GM21526 (cell line): ENCODE data around the gene GALNT16.
"Not testable (repeated sequence)": the region's sequence is repeated elsewhere in the genome, so short reads cannot be mapped to it uniquely, and the experiment has no call there.

Experiments used
- ATAC-seq: cut with Tn5 transposase; IDR thresholded peaks from one replicate; pipeline ENCODE4 v1.9.1; 2021; ENCODE audit warnings: moderate library complexity; ENCODE audit not compliant: unreplicated experiment, low FRiP score

GALNT16 gene

GRCh38 chr14:69259168-69259526 lies 811 bp upstream of the GALNT16 start:
- no peak for ATAC-seq

- ATAC-seq, result no peak
These were observed 367 bp downstream of the GALNT16 start for GRCh38 chr14:69260190-69260860.

GRCh38 chr14:69260861-69261564 lies 1.1 kb downstream of the GALNT16 start:
- ATAC-seq, result no peak

- no peak for ATAC-seq
These were observed 1.9 kb downstream of the GALNT16 start for GRCh38 chr14:69261761-69262331.

GRCh38 chr14:69262516-69262915 lies 2.6 kb downstream of the GALNT16 start:
- no peak for ATAC-seq

- ATAC-seq, result no peak
These were observed 3.4 kb downstream of the GALNT16 start for GRCh38 chr14:69263364-69263763.

GRCh38 chr14:69263771-69264170 lies 3.8 kb downstream of the GALNT16 start:
- no peak for ATAC-seq

GRCh38 chr14:69266572-69267345 lies 6.8 kb downstream of the GALNT16 start:
- ATAC-seq, result no peak

- no peak for ATAC-seq
These were observed 7.5 kb downstream of the GALNT16 start for GRCh38 chr14:69267492-69267891.

- no peak for ATAC-seq
These were observed 8.3 kb downstream of the GALNT16 start for GRCh38 chr14:69268223-69268622.

- ATAC-seq, result no peak
These were observed 8.8 kb downstream of the GALNT16 start for GRCh38 chr14:69268763-69269162.

- ATAC-seq, result no peak
These were observed 9.4 kb downstream of the GALNT16 start for GRCh38 chr14:69269381-69269780.

GRCh38 chr14:69270097-69270496 lies 10.1 kb downstream of the GALNT16 start:
- no peak for ATAC-seq

- ATAC-seq, result no peak
These were observed 11.1 kb downstream of the GALNT16 start for GRCh38 chr14:69270795-69271708.

- ATAC-seq, result no peak
These were observed 14.4 kb downstream of the GALNT16 start for GRCh38 chr14:69274321-69274720.

- no peak for ATAC-seq
These were observed 15.4 kb downstream of the GALNT16 start for GRCh38 chr14:69275331-69275730.

- ATAC-seq, result not testable (repeated sequence)
These were observed 17.4 kb downstream of the GALNT16 start for GRCh38 chr14:69277356-69277755.

- no peak for ATAC-seq
These were observed 20.9 kb downstream of the GALNT16 start for GRCh38 chr14:69280746-69281291.

GRCh38 chr14:69281450-69282169 lies 21.7 kb downstream of the GALNT16 start:
- no peak for ATAC-seq
